Parathyroid adenoma (tissue), 2 donors: ENCODE data around the gene C5orf15.

Experiments used
- H2AFZ ChIP-seq: fragments of 300-600 bp; sonication (generic); one replicate; pipeline ENCODE4 v1.7.0; 2017; ENCODE audit warnings: antibody characterized with exemption, mild to moderate bottlenecking
- H3K27ac ChIP-seq: fragments of 300-600 bp; sonication (generic); one replicate; pipeline ENCODE4 v1.7.0; 2017
- H3K27me3 ChIP-seq: fragments of 300-600 bp; sonication (generic); one replicate; pipeline ENCODE4 v1.7.0; 2017; ENCODE audit warnings: low read length; ENCODE audit not compliant: control insufficient read depth, insufficient read depth
- H3K36me3 ChIP-seq: fragments of 300-600 bp; sonication (generic); one replicate; pipeline ENCODE4 v1.7.0; 2017; ENCODE audit warnings: low read length; ENCODE audit not compliant: control insufficient read depth, insufficient read depth
- H3K4me1 ChIP-seq: fragments of 300-600 bp; sonication (generic); one replicate; pipeline ENCODE4 v1.7.0; 2017; ENCODE audit warnings: control low read depth
- H3K4me2 ChIP-seq: fragments of 300-600 bp; sonication (generic); one replicate; pipeline ENCODE4 v1.7.0; 2017; ENCODE audit warnings: low read length
- H3K4me3 ChIP-seq: fragments of 300-600 bp; sonication (generic); one replicate; pipeline ENCODE4 v1.7.0; 2017; ENCODE audit warnings: low read depth, low read length
- H3K79me2 ChIP-seq: fragments of 300-600 bp; sonication (generic); one replicate; pipeline ENCODE4 v1.7.0; 2017; ENCODE audit warnings: control low read depth
- H3K9ac ChIP-seq: fragments of 300-600 bp; sonication (generic); one replicate; pipeline ENCODE4 v1.7.0; 2017; ENCODE audit warnings: mild to moderate bottlenecking
- H3K9me3 ChIP-seq: fragments of 300-600 bp; sonication (generic); one replicate; pipeline ENCODE4 v1.7.0; 2017; ENCODE audit warnings: low read length; ENCODE audit not compliant: control insufficient read depth
- CTCF ChIP-seq: fragments of 300-600 bp; sonication (generic); IDR thresholded peaks from one replicate; pipeline ENCODE4 v1.7.0; 2017; ENCODE audit warnings: antibody characterized with exemption, mild to moderate bottlenecking
- donor health status: primary hyperparathyroidism.

The C5orf15 gene

GRCh38 chr5:133998042-133998441 lies 29.6 kb upstream of the C5orf15 start:
- no peaks in the 10 kb centered on the region for H3K9me3 ChIP-seq
- no peak for TF ChIP-seq CTCF
- H3K36me3 ChIP-seq, result no peaks in the 10 kb centered on the region
- H3K4me1 ChIP-seq, result peaks cover 61% of the 10 kb centered on the region
- H3K4me3 ChIP-seq, result no peak overlapping the region
- no peak overlapping the region for H2AFZ ChIP-seq
- H3K9ac ChIP-seq, result no peak overlapping the region
- H3K79me2 ChIP-seq, result peaks cover 92% of the 10 kb centered on the region
- H3K4me2 ChIP-seq, result no peak overlapping the region
- no peak overlapping the region for H3K27ac ChIP-seq
- H3K27me3 ChIP-seq, result no peaks in the 10 kb centered on the region

- Histone ChIP-seq H3K9ac (no peak overlapping the region), H3K79me2 (peaks cover 80% of the 10 kb centered on the region), H3K36me3 (no peaks in the 10 kb centered on the region), H2AFZ (no peak overlapping the region), H3K9me3 (no peaks in the 10 kb centered on the region), H3K4me1 (peaks cover 57% of the 10 kb centered on the region), H3K27me3 (no peaks in the 10 kb centered on the region), H3K4me2 (no peak overlapping the region), H3K4me3 (no peak overlapping the region), H3K27ac (no peak overlapping the region)
- TF ChIP-seq CTCF, result peak; percentile 24
Measured at GRCh38 chr5:133996683-133997252, 28.3 kb upstream of the C5orf15 start.

DNA sequence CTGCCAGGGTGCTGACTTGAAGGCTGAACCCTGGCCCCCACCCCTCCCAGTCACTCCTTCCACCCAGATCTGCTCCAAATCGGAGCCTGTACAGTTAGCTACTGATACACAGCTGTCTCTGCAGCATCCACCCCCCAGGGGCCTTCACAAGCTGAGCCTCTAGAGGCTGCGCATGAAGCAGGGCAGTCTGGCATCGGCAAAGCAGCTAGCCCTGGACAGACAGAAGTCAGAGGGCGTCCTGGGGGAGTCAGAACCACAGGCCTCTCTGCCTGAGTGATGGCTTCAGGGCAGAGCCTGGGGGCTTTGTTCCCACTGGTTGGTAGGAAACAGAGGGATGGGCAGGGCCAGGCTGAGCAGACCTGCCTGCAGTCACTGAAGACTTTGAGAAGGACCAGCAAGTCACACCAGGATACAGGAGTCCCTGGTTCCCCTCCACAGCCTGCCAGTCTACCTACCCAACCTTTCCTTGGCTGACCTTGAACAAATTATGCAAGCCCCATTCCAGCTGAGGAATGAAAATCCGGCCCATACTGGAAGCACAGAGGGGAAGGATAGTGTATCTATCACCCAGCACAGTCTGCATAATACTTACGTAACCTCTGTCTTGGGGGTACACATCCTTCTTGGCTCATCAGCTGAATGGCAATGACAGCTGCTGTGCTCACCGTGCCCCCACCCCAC lies 27.6 kb upstream of the C5orf15 start:
- Histone ChIP-seq H3K27ac (no peak overlapping the region), H3K9me3 (no peaks in the 10 kb centered on the region), H3K27me3 (no peaks in the 10 kb centered on the region), H3K79me2 (peaks cover 77% of the 10 kb centered on the region), H3K4me2 (no peak overlapping the region), H2AFZ (no peak overlapping the region), H3K4me3 (no peak overlapping the region), H3K36me3 (no peaks in the 10 kb centered on the region), H3K9ac (no peak overlapping the region), H3K4me1 (peaks cover 57% of the 10 kb centered on the region)
- TF ChIP-seq CTCF, result no peak

GRCh38 chr5:133995341-133995740 lies 26.9 kb upstream of the C5orf15 start:
- peaks cover 56% of the 10 kb centered on the region for H3K4me1 ChIP-seq
- H3K79me2 ChIP-seq, result peaks cover 78% of the 10 kb centered on the region
- H3K36me3 ChIP-seq, result no peaks in the 10 kb centered on the region
- no peak overlapping the region for H3K4me3 ChIP-seq
- H3K9me3 ChIP-seq, result no peaks in the 10 kb centered on the region
- H3K9ac ChIP-seq, result no peak overlapping the region
- no peak overlapping the region for H3K27ac ChIP-seq
- no peak overlapping the region for H3K4me2 ChIP-seq
- TF ChIP-seq CTCF, result no peak
- no peaks in the 10 kb centered on the region for H3K27me3 ChIP-seq
- no peak overlapping the region for H2AFZ ChIP-seq

GRCh38 chr5:133994990-133995333 lies 26.5 kb upstream of the C5orf15 start:
- no peak overlapping the region for H3K4me3 ChIP-seq
- H3K36me3 ChIP-seq, result no peaks in the 10 kb centered on the region
- H3K4me1 ChIP-seq, result peaks cover 52% of the 10 kb centered on the region
- H3K27me3 ChIP-seq, result no peaks in the 10 kb centered on the region
- H3K79me2 ChIP-seq, result peaks cover 78% of the 10 kb centered on the region
- H3K9ac ChIP-seq, result no peak overlapping the region
- TF ChIP-seq CTCF, result no peak
- no peak overlapping the region for H3K4me2 ChIP-seq
- no peak overlapping the region for H2AFZ ChIP-seq
- no peak overlapping the region for H3K27ac ChIP-seq
- no peaks in the 10 kb centered on the region for H3K9me3 ChIP-seq
